ENCODE data around the gene DSG2.

DSG2 gene

DNA sequence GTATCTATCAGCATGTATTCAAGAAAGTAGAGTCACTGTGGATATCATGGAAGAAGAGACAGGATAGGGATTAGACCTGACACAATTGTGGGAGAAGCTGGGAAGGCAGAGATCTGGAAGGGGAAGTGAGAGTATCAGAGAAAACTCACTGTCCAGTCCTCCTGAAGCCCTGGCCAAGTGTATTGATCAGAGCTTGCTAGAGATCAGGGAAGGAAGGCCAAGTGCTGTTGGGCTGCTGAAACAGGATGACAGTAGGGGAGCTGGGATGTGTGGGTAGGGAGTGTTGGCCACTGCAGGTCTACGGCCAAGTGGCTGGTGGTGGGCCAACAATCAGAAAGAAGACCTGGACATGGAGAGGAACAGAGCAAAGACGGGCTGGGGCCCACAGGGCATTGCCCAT, 67.4 kb downstream of the DSG2 start:
- TF ChIP-seq POLR2A (IDR thresholded peaks at IDR 0.05; ENCODE audit: extremely low read depth, insufficient read length) (no peak), MAX (IDR thresholded peaks at IDR 0.05; ENCODE audit: low read depth, low read length) (no peak), MYC (IDR thresholded peaks at IDR 0.05; ENCODE audit: low read depth, low read length) (no peak)
- H3K4me3 ChIP-seq (ENCODE audit: low read depth, low read length), result no peak overlapping the region
- DNase-seq (ENCODE audit: low read depth), result no peak

- no peak for DNase-seq (ENCODE audit: low read depth)
- TF ChIP-seq MYC (IDR thresholded peaks at IDR 0.05; ENCODE audit: low read depth, low read length) (no peak), CTCF (IDR thresholded peaks at IDR 0.05; ENCODE audit: low read depth, low read length) (no peak), POLR2A (IDR thresholded peaks at IDR 0.05; ENCODE audit: extremely low read depth, insufficient read length) (no peak)
These were observed 68.0 kb downstream of the DSG2 start for GRCh38 chr18:31565782-31566512.

GRCh38 chr18:31566576-31567306, 68.8 kb downstream of the DSG2 start:
- TF ChIP-seq MYC (IDR thresholded peaks at IDR 0.05; ENCODE audit: low read depth, low read length) (no peak), MAX (IDR thresholded peaks at IDR 0.05; ENCODE audit: low read depth, low read length) (no peak), CTCF (IDR thresholded peaks at IDR 0.05; ENCODE audit: low read depth, low read length) (no peak), POLR2A (IDR thresholded peaks at IDR 0.05; ENCODE audit: extremely low read depth, insufficient read length) (no peak)
- DNase-seq (ENCODE audit: low read depth), result no peak
- no peak overlapping the region for H3K4me3 ChIP-seq (ENCODE audit: low read depth, low read length)

More at GRCh38 chr18:31565782-31566512, 68.0 kb downstream of the DSG2 start:
- H3K4me3 ChIP-seq (ENCODE audit: low read depth, low read length), result no peak overlapping the region

GRCh38 chr18:31572368-31572767, 74.4 kb downstream of the DSG2 start:
- H3K4me3 ChIP-seq (ENCODE audit: low read depth, low read length), result no peak overlapping the region
- TF ChIP-seq MAX (IDR thresholded peaks at IDR 0.05; ENCODE audit: low read depth, low read length) (no peak), POLR2A (IDR thresholded peaks at IDR 0.05; ENCODE audit: extremely low read depth, insufficient read length) (no peak), CTCF (IDR thresholded peaks at IDR 0.05; ENCODE audit: low read depth, low read length) (no peak), MYC (IDR thresholded peaks at IDR 0.05; ENCODE audit: low read depth, low read length) (no peak)
- DNase-seq (ENCODE audit: low read depth), result no peak

DNA sequence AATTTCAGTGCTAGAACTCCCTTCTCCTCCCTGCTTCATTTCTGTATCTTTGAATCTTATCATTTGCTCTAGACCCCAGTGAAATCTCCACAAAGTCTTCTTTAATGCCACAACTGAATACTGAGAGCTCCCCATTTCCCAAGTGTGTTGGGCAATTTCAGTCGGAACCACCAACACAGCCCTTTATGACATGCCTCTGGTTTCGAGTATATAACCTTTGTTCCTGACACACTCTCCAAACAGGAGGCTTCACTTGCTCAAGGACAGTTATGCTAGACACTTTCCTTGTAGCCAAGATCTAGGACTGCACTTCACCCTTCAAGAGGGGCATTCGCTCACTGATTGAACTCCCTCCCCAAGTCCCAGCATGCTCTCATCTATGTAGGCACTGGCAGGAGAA, 75.1 kb downstream of the DSG2 start:
- no peak for TF ChIP-seq MYC (IDR thresholded peaks at IDR 0.05; ENCODE audit: low read depth, low read length)
- TF ChIP-seq CTCF (IDR thresholded peaks at IDR 0.05; ENCODE audit: low read depth, low read length), result no peak
- TF ChIP-seq POLR2A (IDR thresholded peaks at IDR 0.05; ENCODE audit: extremely low read depth, insufficient read length), result no peak
- no peak for TF ChIP-seq MAX (IDR thresholded peaks at IDR 0.05; ENCODE audit: low read depth, low read length)
- H3K4me3 ChIP-seq (ENCODE audit: low read depth, low read length), result no peak overlapping the region
- DNase-seq (ENCODE audit: low read depth), result no peak

- TF ChIP-seq MAX (IDR thresholded peaks at IDR 0.05; ENCODE audit: low read depth, low read length) (no peak), CTCF (IDR thresholded peaks at IDR 0.05; ENCODE audit: low read depth, low read length) (no peak), MYC (IDR thresholded peaks at IDR 0.05; ENCODE audit: low read depth, low read length) (no peak), POLR2A (IDR thresholded peaks at IDR 0.05; ENCODE audit: extremely low read depth, insufficient read length) (no peak)
- DNase-seq (ENCODE audit: low read depth), result peak; percentile 51
- H3K4me3 ChIP-seq (ENCODE audit: low read depth, low read length), result no peak overlapping the region
These were observed 76.4 kb downstream of the DSG2 start for GRCh38 chr18:31574359-31574758.

Data from NB4 (cell line).